Neural cell (in vitro differentiated cells): Measurements from ENCODE around the gene LSM3. TPM values are rescaled to one million over a fixed set of nuclear protein-coding genes. Genes with fewer than 3 reads are reported as not detected.

Experiments
- H2AFZ ChIP-seq: fragments of 200-600, 300-800 bp; sonication (generic), shearing (Covaris generic); 2 replicates; pipeline ENCODE4 v1.6.0; 2014; ENCODE audit warnings: low read depth, mild to moderate bottlenecking, antibody characterized with exemption, low read length, moderate library complexity
- H3F3A ChIP-seq: fragments of 200-600 bp; shearing (Covaris generic); 2 replicates; pipeline ENCODE4 v1.6.1; 2016; ENCODE audit warnings: mild to moderate bottlenecking, moderate library complexity, mixed read lengths, antibody characterized with exemption, low read length; ENCODE audit not compliant: insufficient read depth, poor library complexity, severe bottlenecking
- H3K27ac ChIP-seq: fragments of 200-600, 300-800 bp; sonication (generic), shearing (Covaris generic); 2 replicates; pipeline ENCODE4 v1.5.1; 2014; ENCODE audit warnings: mild to moderate bottlenecking, low read length, moderate library complexity
- H3K27me3 ChIP-seq: fragments of 300-800, 200-600 bp; sonication (generic), shearing (Covaris generic); 2 replicates; pipeline ENCODE4 v1.6.0; 2014; ENCODE audit warnings: mild to moderate bottlenecking, low read depth, low read length, moderate library complexity; ENCODE audit not compliant: insufficient read depth
- H3K36me3 ChIP-seq: fragments of 300-800, 200-600 bp; sonication (generic), shearing (Covaris generic); 2 replicates; pipeline ENCODE4 v1.5.1; 2014; ENCODE audit warnings: mild to moderate bottlenecking, antibody characterized with exemption, low read length, moderate library complexity; ENCODE audit not compliant: insufficient read depth
- H3K4me2 ChIP-seq: fragments of 300-800, 200-600 bp; sonication (generic), shearing (Covaris generic); 2 replicates; pipeline ENCODE4 v1.6.0; 2014; ENCODE audit warnings: mild to moderate bottlenecking, low read length
- H3K4me3 ChIP-seq: fragments of 300-800, 200-600 bp; sonication (generic), shearing (Covaris generic); 2 replicates; pipeline ENCODE4 v1.5.1; 2014; ENCODE audit warnings: mild to moderate bottlenecking, low read length, moderate library complexity
- H3K79me2 ChIP-seq: fragments of 200-600 bp; shearing (Covaris generic); replicated peaks from 2 replicates; pipeline ENCODE4 v1.6.0; 2014; ENCODE audit warnings: mild to moderate bottlenecking, low read length, moderate library complexity; ENCODE audit not compliant: insufficient read depth
- H3K9ac ChIP-seq: fragments of 300-800, 200-600 bp; sonication (generic), shearing (Covaris generic); 2 replicates; pipeline ENCODE4 v1.6.1; 2016; ENCODE audit warnings: mild to moderate bottlenecking, low read length, mixed read lengths
- H3K9me2 ChIP-seq: fragments of 200-600 bp; shearing (Covaris generic); 2 replicates; pipeline ENCODE4 v1.6.1; 2016; ENCODE audit warnings: mild to moderate bottlenecking, low read length, mixed read lengths; ENCODE audit not compliant: insufficient read depth
- H3K9me3 ChIP-seq: fragments of 200-600, 300-800 bp; sonication (generic), shearing (Covaris generic); 2 replicates; pipeline ENCODE4 v1.6.1; 2016; ENCODE audit warnings: mild to moderate bottlenecking, mixed run types, low read length, moderate library complexity, mixed read lengths
- H4K20me1 ChIP-seq: fragments of 200-600 bp; shearing (Covaris generic); 2 replicates; pipeline ENCODE4 v1.6.1; 2016; ENCODE audit warnings: mild to moderate bottlenecking, mixed run types; ENCODE audit not compliant: insufficient read depth
- EP300 ChIP-seq: fragments of 450-650 bp; conservative IDR thresholded peaks from 2 replicates; pipeline ENCODE4 v1.6.1; 2014; ENCODE audit warnings: antibody characterized with exemption, mild to moderate bottlenecking, moderate library complexity; ENCODE audit not compliant: poor library complexity, severe bottlenecking
- EZH2 ChIP-seq: fragments of 200-600, 300-800 bp; shearing (Covaris generic), sonication (generic); IDR thresholded peaks from 2 replicates; pipeline ENCODE4 v1.6.1; 2014; ENCODE audit warnings: antibody characterized with exemption, low read length, borderline replicate concordance, mild to moderate bottlenecking; ENCODE audit not compliant: insufficient read depth, poor library complexity, severe bottlenecking
- MXI1 ChIP-seq: fragments of 450-650 bp; conservative IDR thresholded peaks from 2 replicates; pipeline ENCODE4 v1.6.1; 2014; ENCODE audit warnings: antibody characterized with exemption, mild to moderate bottlenecking; ENCODE audit not compliant: poor library complexity, severe bottlenecking
- POLR2AphosphoS5 ChIP-seq: IDR thresholded peaks from 2 replicates; pipeline ENCODE4 v1.6.1; 2012
- RAD21 ChIP-seq: fragments of 450-650 bp; conservative IDR thresholded peaks from 2 replicates; pipeline ENCODE4 v1.6.1; 2014; ENCODE audit warnings: antibody characterized with exemption, mild to moderate bottlenecking, moderate library complexity
- REST ChIP-seq: IDR thresholded peaks from 2 replicates; pipeline ENCODE4 v1.6.1; 2012; ENCODE audit warnings: borderline replicate concordance
- SMC3 ChIP-seq: fragments of 450-650 bp; conservative IDR thresholded peaks from 2 replicates; pipeline ENCODE4 v1.6.1; 2014; ENCODE audit warnings: antibody characterized with exemption, mild to moderate bottlenecking, moderate library complexity; ENCODE audit not compliant: poor library complexity
- TAF1 ChIP-seq: IDR thresholded peaks from 2 replicates; pipeline ENCODE4 v1.6.1; 2012; ENCODE audit warnings: low read depth
- polyA plus RNA-seq: library from polyadenylated mRNA; depleted of rRNA; stranded (reverse); fragments of >200 nt; gene quantifications from 2 replicates; pipeline ENCODE4 v1.2.3, GENCODE V29; 2014
- TF ChIP-seq, protein P1 (sequence below): fragments of 450-650 bp; IDR thresholded peaks from 2 replicates; pipeline ENCODE4 v1.5.1; 2014; ENCODE audit warnings: antibody characterized with exemption, mild to moderate bottlenecking, moderate library complexity; ENCODE audit not compliant: poor library complexity, severe bottlenecking

Gene LSM3
- polyA plus RNA-seq, 1 donor from 2014 or later, result 29.6 TPM

DNA sequence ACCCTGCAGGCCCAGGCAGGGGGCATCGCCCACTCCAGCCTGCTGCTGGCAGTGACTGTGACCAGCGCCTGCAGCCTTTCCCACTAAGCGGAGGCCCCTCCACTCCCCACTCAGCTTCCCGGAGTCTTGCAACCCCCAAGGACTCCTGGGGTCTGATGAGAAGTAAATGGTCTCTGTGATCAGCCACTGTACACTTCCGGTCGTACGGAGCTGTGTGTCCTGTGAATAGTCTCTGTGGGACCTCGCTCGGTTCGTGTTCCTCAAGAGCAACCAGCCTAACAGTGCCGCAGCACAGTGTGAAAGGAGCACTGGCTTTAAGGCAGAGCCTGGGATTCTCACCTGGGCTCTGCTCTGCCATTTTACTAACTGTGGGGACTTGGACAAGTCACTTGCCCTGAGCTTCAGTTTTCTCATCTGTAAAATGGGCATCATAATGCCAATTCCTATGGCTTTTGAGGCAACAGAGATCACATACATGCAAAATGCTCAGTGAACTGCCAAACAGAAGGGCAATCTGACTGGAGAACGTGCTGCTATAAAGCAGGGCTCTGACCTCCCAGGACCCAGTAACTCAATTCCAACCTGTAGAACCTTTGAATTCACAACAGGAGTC lies 27.0 kb upstream of the LSM3 start:
- Histone ChIP-seq H3K9ac (no peak overlapping the region), H3K36me3 (peaks cover 2% of the 10 kb centered on the region), H3K79me2 (no peaks in the 10 kb centered on the region), H3K9me2 (no peaks in the 10 kb centered on the region), H3K4me3 (no peak overlapping the region), H3K4me2 (no peak overlapping the region), H3K27me3 (no peaks in the 10 kb centered on the region), H2AFZ (no peak overlapping the region), H3F3A (no peaks in the 10 kb centered on the region), H4K20me1 (no peaks in the 10 kb centered on the region), H3K27ac (no peak overlapping the region), H3K9me3 (no peaks in the 10 kb centered on the region)
- TF ChIP-seq SMC3 (no peak), POLR2AphosphoS5 (no peak), EZH2 (no peak), RAD21 (no peak), TAF1 (no peak), REST (no peak), MXI1 (no peak), EP300 (no peak)
- TF ChIP-seq, protein P1, sequence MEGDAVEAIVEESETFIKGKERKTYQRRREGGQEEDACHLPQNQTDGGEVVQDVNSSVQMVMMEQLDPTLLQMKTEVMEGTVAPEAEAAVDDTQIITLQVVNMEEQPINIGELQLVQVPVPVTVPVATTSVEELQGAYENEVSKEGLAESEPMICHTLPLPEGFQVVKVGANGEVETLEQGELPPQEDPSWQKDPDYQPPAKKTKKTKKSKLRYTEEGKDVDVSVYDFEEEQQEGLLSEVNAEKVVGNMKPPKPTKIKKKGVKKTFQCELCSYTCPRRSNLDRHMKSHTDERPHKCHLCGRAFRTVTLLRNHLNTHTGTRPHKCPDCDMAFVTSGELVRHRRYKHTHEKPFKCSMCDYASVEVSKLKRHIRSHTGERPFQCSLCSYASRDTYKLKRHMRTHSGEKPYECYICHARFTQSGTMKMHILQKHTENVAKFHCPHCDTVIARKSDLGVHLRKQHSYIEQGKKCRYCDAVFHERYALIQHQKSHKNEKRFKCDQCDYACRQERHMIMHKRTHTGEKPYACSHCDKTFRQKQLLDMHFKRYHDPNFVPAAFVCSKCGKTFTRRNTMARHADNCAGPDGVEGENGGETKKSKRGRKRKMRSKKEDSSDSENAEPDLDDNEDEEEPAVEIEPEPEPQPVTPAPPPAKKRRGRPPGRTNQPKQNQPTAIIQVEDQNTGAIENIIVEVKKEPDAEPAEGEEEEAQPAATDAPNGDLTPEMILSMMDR, result no peak

- H3K27ac ChIP-seq, result no peak overlapping the region
- H3K4me3 ChIP-seq, result no peak overlapping the region
- H4K20me1 ChIP-seq, result no peaks in the 10 kb centered on the region
- TF ChIP-seq SMC3, result no peak
- no peak for TF ChIP-seq RAD21
- no peak for TF ChIP-seq POLR2AphosphoS5
- TF ChIP-seq EP300, result no peak
- no peak for TF ChIP-seq TAF1
- no peak for TF ChIP-seq MXI1
- TF ChIP-seq REST, result no peak
- TF ChIP-seq EZH2, result no peak
- TF ChIP-seq, protein P1, result no peak
- H3F3A ChIP-seq, result no peaks in the 10 kb centered on the region
- H3K9ac ChIP-seq, result no peak overlapping the region
- H3K9me2 ChIP-seq, result no peaks in the 10 kb centered on the region
- no peak overlapping the region for H2AFZ ChIP-seq
- no peak overlapping the region for H3K4me2 ChIP-seq
- peaks cover 7% of the 10 kb centered on the region for H3K36me3 ChIP-seq
- H3K9me3 ChIP-seq, result no peaks in the 10 kb centered on the region
- H3K79me2 ChIP-seq, result no peaks in the 10 kb centered on the region
- H3K27me3 ChIP-seq, result no peaks in the 10 kb centered on the region
Measured at GRCh38 chr3:14152233-14152962, 26.2 kb upstream of the LSM3 start.
